Measurements from ENCODE around the gene ARHGAP44. TPM values are rescaled to one million over a fixed set of nuclear protein-coding genes. Genes with fewer than 3 reads are reported as not detected.

Gene ARHGAP44
- total and polyA plus RNA-seq, 2 of the 4 experiments (the other 2 are of a cell fraction): 0.54 to 1.0 TPM

- CTCF ChIA-PET: no interaction called here
- Histone ChIP-seq H3K56ac (ENCODE audit: extremely low read depth, insufficient read depth, low read length) (no peak overlapping the region), H3K36me3 (ENCODE audit: control insufficient read depth, insufficient read depth, low read length) (peaks cover 79% of the 10 kb centered on the region)
Observed at GRCh38 chr17:12995106-12995895, 206.0 kb downstream of the ARHGAP44 start.

More at GRCh38 chr17:12995106-12995895, 206.0 kb downstream of the ARHGAP44 start:
- intact Hi-C loops (cut with micrococcal nuclease) (no loop called here), dilution Hi-C loops (cut with HindIII; ENCODE audit: low sequenced_read_pairs, unreplicated experiment) (no loop called here), in situ Hi-C loops (cut with MboI; ENCODE audit: low sequenced_read_pairs) (no loop called here)
- TF ChIP-seq NFE2L2 (IDR thresholded peaks at IDR 0.05; ENCODE audit: low read depth, low read length): no peak
- no peak for TF ChIP-seq FOS (IDR thresholded peaks at IDR 0.05; ENCODE audit: low read depth, low read length)
- no peak for TF ChIP-seq POLR2A (IDR thresholded peaks at IDR 0.05; ENCODE audit: low read depth, low read length)
- TF ChIP-seq RFX5 (IDR thresholded peaks at IDR 0.05; ENCODE audit: low read depth, low read length): no peak
- no peak for TF ChIP-seq MAZ (IDR thresholded peaks at IDR 0.05; ENCODE audit: borderline replicate concordance, low read depth, low read length)
- no peak for TF ChIP-seq MAFK (IDR thresholded peaks at IDR 0.05; ENCODE audit: low read depth, low read length)
- no peak for TF ChIP-seq CEBPB (IDR thresholded peaks at IDR 0.05; ENCODE audit: low read depth, low read length)
- no peak for TF ChIP-seq MXI1 (IDR thresholded peaks at IDR 0.05; ENCODE audit: borderline replicate concordance, low read depth, low read length)
- no peak for TF ChIP-seq BHLHE40 (IDR thresholded peaks at IDR 0.05; ENCODE audit: low read depth, low read length)
- no peak for TF ChIP-seq ELK1 (IDR thresholded peaks at IDR 0.05; ENCODE audit: borderline replicate concordance, low read depth, low read length)
- no peak for TF ChIP-seq USF2 (IDR thresholded peaks at IDR 0.05; ENCODE audit: low read depth, low read length)
- no peak for TF ChIP-seq RCOR1 (IDR thresholded peaks at IDR 0.05; ENCODE audit: insufficient replicate concordance, low read length)
- TF ChIP-seq RAD21 (IDR thresholded peaks at IDR 0.05; ENCODE audit: low read length): no peak
- no peak for TF ChIP-seq CTCF (conservative IDR thresholded peaks at IDR 0.05; ENCODE audit: low read depth, low read length)
- TF ChIP-seq SMC3 (IDR thresholded peaks at IDR 0.05; ENCODE audit: low read depth, low read length): no peak
- TF ChIP-seq CHD1 (IDR thresholded peaks at IDR 0.05; ENCODE audit: low read depth, low read length): no peak
- no peak for ATAC-seq (ENCODE audit: low read depth)
- H4K91ac ChIP-seq (ENCODE audit: insufficient read depth, low read depth, low read length): no peak overlapping the region
- H2BK120ac ChIP-seq (ENCODE audit: low read depth, low read length): no peak overlapping the region
- H3K27ac ChIP-seq (ENCODE audit: insufficient read depth, low read length): no peak overlapping the region
- H2BK5ac ChIP-seq (ENCODE audit: low read depth, low read length, poor library complexity, severe bottlenecking): no peak overlapping the region
- H3K27me3 ChIP-seq (ENCODE audit: control insufficient read depth, insufficient read depth, low read length): no peaks in the 10 kb centered on the region
- H3K9me1 ChIP-seq (ENCODE audit: insufficient read depth, low read length): no peaks in the 10 kb centered on the region
- no peak overlapping the region for H2BK20ac ChIP-seq (ENCODE audit: low read depth, low read length)
- H3K23ac ChIP-seq (ENCODE audit: low read depth, low read length): no peak overlapping the region
- H3K18ac ChIP-seq (ENCODE audit: low read depth, low read length): no peak overlapping the region
- H4K8ac ChIP-seq (ENCODE audit: low read depth in 2 of 2, low read length in 2 of 2): no peak overlapping the region
- H3K14ac ChIP-seq (replicated peaks; ENCODE audit: low read depth, low read length): no peak overlapping the region
- no peaks in the 10 kb centered on the region for H3K79me1 ChIP-seq (ENCODE audit: low read depth in 1 of 2, low read length in 2 of 2)
- no peak overlapping the region for H2BK15ac ChIP-seq (ENCODE audit: low read depth, low read length)
- no peak overlapping the region for H3K9ac ChIP-seq (ENCODE audit: low read depth, low read length)
- H3K4ac ChIP-seq (ENCODE audit: low read depth, low read length): no peak overlapping the region
- no peak for DNase-seq
- 89% methylated on average over 5 of the region's 11 CpGs; no CpG with 5 or more reads in 1 of the 2 experiments for WGBS, 2 experiments (ENCODE audit: extremely low coverage in 2 of 2, insufficient read length in 1 of 2)
- H3K9me3 ChIP-seq (ENCODE audit: control insufficient read depth, insufficient read depth, low read length): no peaks in the 10 kb centered on the region
- no TSS peak for BruUV-seq (replicated peaks)
- no peak overlapping the region for H3K4me3 ChIP-seq (ENCODE audit: insufficient read depth, low read depth, low read length)
- no peaks in the 10 kb centered on the region for H3K4me1 ChIP-seq (ENCODE audit: control insufficient read depth, insufficient read depth, low read length)
- H4K5ac ChIP-seq (ENCODE audit: low read depth, low read length): no peak overlapping the region
- H4K20me1 ChIP-seq (ENCODE audit: insufficient read depth, low read length): no peaks in the 10 kb centered on the region
- H2AK9ac ChIP-seq (replicated peaks; ENCODE audit: low read depth, low read length, poor library complexity): no peak overlapping the region
- H3K4me2 ChIP-seq (ENCODE audit: low read depth, low read length): no peak overlapping the region
- POLR2A ChIA-PET (ENCODE audit: unreplicated experiment): no interaction called here
- no peak overlapping the region for H2AFZ ChIP-seq (replicated peaks; ENCODE audit: low read length, poor library complexity)
- H2AK5ac ChIP-seq (ENCODE audit: low read depth, low read length): no peak overlapping the region

Data from IMR-90 (cell line).